ENCODE measurements around the gene ZNF768. TPM values are rescaled to one million over a fixed set of nuclear protein-coding genes. Genes with fewer than 3 reads are reported as not detected.

Gene ZNF768
- total and polyA plus RNA-seq, 5 donors from 2014 or later: 0.40 to 4.0 (median 0.81) TPM

GRCh38 chr16:30509081-30509765 is 17.1 kb downstream of the ZNF768 start:
- no peaks in the 10 kb centered on the region for H3K9me3 Mint-ChIP-seq
- peaks cover 81% of the 10 kb centered on the region for H3K36me3 ChIP-seq (ENCODE audit: control insufficient read depth, insufficient read depth, low read length)
- H3K27me3 ChIP-seq (ENCODE audit: control insufficient read depth, insufficient read depth, low read length): no peaks in the 10 kb centered on the region

GRCh38 chr16:30503403-30504296 is 22.7 kb downstream of the ZNF768 start:
- H3K4me1 ChIP-seq (ENCODE audit: control insufficient read depth, insufficient read depth, low read length, poor library complexity, severe bottlenecking): no peaks in the 10 kb centered on the region
- H3K27me3 Mint-ChIP-seq: no peaks in the 10 kb centered on the region
- H3K27ac ChIP-seq (ENCODE audit: insufficient read depth, low read length, poor library complexity, severe bottlenecking): peak overlapping the region; percentile 42
- H3K9me3 Mint-ChIP-seq: no peaks in the 10 kb centered on the region
- DNase-seq (no peak), ATAC-seq (ENCODE audit: low read depth in 2 of 2) (no peak)
- H3K4me3 ChIP-seq (ENCODE audit: low read depth, low read length): no peak overlapping the region
- H3K27ac Mint-ChIP-seq: peak overlapping the region; percentile 1 to 85 (median 65)
- no peaks in the 10 kb centered on the region for H3K27me3 ChIP-seq (ENCODE audit: control insufficient read depth, insufficient read depth, low read length)
- H3K4me1 Mint-ChIP-seq: peaks cover 0 to 2% (median 0%) of the 10 kb centered on the region in 4 donors
- H3K36me3 Mint-ChIP-seq: peaks cover 10% of the 10 kb centered on the region
- no peak overlapping the region for H3K4me3 Mint-ChIP-seq
- peaks cover 72% of the 10 kb centered on the region for H3K36me3 ChIP-seq (ENCODE audit: control insufficient read depth, insufficient read depth, low read length)
- H3K9me3 ChIP-seq (ENCODE audit: control insufficient read depth in 2 of 2, low read length in 2 of 2): no peaks in the 10 kb centered on the region

More at GRCh38 chr16:30509081-30509765, 17.1 kb downstream of the ZNF768 start:
- H3K27me3 Mint-ChIP-seq: no peaks in the 10 kb centered on the region
- H3K4me1 Mint-ChIP-seq: peaks cover 0 to 4% (median 1%) of the 10 kb centered on the region in 4 donors
- H3K36me3 Mint-ChIP-seq: peaks cover 38% of the 10 kb centered on the region
- Histone ChIP-seq H3K9me3 (ENCODE audit: control insufficient read depth in 2 of 2, low read length in 2 of 2) (no peaks in the 10 kb centered on the region), H3K27ac (ENCODE audit: insufficient read depth, low read length, poor library complexity, severe bottlenecking) (no peak overlapping the region), H3K4me1 (ENCODE audit: control insufficient read depth, insufficient read depth, low read length, poor library complexity, severe bottlenecking) (no peaks in the 10 kb centered on the region), H3K4me3 (ENCODE audit: low read depth, low read length) (no peak overlapping the region)
- DNase-seq (no peak), ATAC-seq (ENCODE audit: low read depth in 2 of 2) (no peak)
- no peak overlapping the region for H3K4me3 Mint-ChIP-seq
- peak overlapping the region in 2 of 3 donors; percentile 43 to 49 for H3K27ac Mint-ChIP-seq

- peaks cover 12% of the 10 kb centered on the region for H3K36me3 Mint-ChIP-seq
Observed at GRCh38 chr16:30499284-30499683, 27.1 kb downstream of the ZNF768 start.

GRCh38 chr16:30494709-30495108 is 31.7 kb downstream of the ZNF768 start:
- ATAC-seq (ENCODE audit: low read depth in 2 of 2): no peak
- no peaks in the 10 kb centered on the region for H3K27me3 Mint-ChIP-seq
- no peak overlapping the region for H3K4me3 Mint-ChIP-seq
- Histone ChIP-seq H3K27me3 (ENCODE audit: control insufficient read depth, insufficient read depth, low read length) (no peaks in the 10 kb centered on the region), H3K4me1 (ENCODE audit: control insufficient read depth, insufficient read depth, low read length, poor library complexity, severe bottlenecking) (no peaks in the 10 kb centered on the region), H3K36me3 (ENCODE audit: control insufficient read depth, insufficient read depth, low read length) (peaks cover 77% of the 10 kb centered on the region), H3K27ac (ENCODE audit: insufficient read depth, low read length, poor library complexity, severe bottlenecking) (no peak overlapping the region), H3K4me3 (ENCODE audit: low read depth, low read length) (no peak overlapping the region), H3K9me3 (ENCODE audit: control insufficient read depth in 2 of 2, low read length in 2 of 2) (no peaks in the 10 kb centered on the region)
- no peaks in the 10 kb centered on the region for H3K9me3 Mint-ChIP-seq
- peak overlapping the region in 2 of 3 donors; percentile 44 to 59 for H3K27ac Mint-ChIP-seq
- H3K36me3 Mint-ChIP-seq: peaks cover 24% of the 10 kb centered on the region
- peaks cover 5 to 20% (median 11%) of the 10 kb centered on the region in 4 donors for H3K4me1 Mint-ChIP-seq
- no peak for DNase-seq

More at GRCh38 chr16:30499284-30499683, 27.1 kb downstream of the ZNF768 start:
- DNase-seq (no peak), ATAC-seq (ENCODE audit: low read depth in 2 of 2) (no peak)
- Mint-ChIP-seq H3K27ac (peak overlapping the region in 1 of 3 donors; percentile 73), H3K9me3 (no peaks in the 10 kb centered on the region), H3K4me3 (no peak overlapping the region), H3K27me3 (no peaks in the 10 kb centered on the region), H3K4me1 (peaks cover 0 to 5% (median 0%) of the 10 kb centered on the region in 4 donors)
- Histone ChIP-seq H3K27ac (ENCODE audit: insufficient read depth, low read length, poor library complexity, severe bottlenecking) (no peak overlapping the region), H3K36me3 (ENCODE audit: control insufficient read depth, insufficient read depth, low read length) (peaks cover 75% of the 10 kb centered on the region), H3K9me3 (ENCODE audit: control insufficient read depth in 2 of 2, low read length in 2 of 2) (no peaks in the 10 kb centered on the region), H3K4me1 (ENCODE audit: control insufficient read depth, insufficient read depth, low read length, poor library complexity, severe bottlenecking) (no peaks in the 10 kb centered on the region), H3K4me3 (ENCODE audit: low read depth, low read length) (no peak overlapping the region), H3K27me3 (ENCODE audit: control insufficient read depth, insufficient read depth, low read length) (no peaks in the 10 kb centered on the region)

GRCh38 chr16:30493941-30494488 is 32.4 kb downstream of the ZNF768 start:
- DNase-seq: no peak
- H3K36me3 Mint-ChIP-seq: peaks cover 30% of the 10 kb centered on the region

GRCh38 chr16:30491744-30492308 is 34.5 kb downstream of the ZNF768 start:
- Mint-ChIP-seq H3K9me3 (no peaks in the 10 kb centered on the region), H3K4me1 (peaks cover 5 to 33% (median 14%) of the 10 kb centered on the region in 4 donors), H3K4me3 (peak overlapping the region in 1 of 4 donors; percentile 90), H3K27me3 (no peaks in the 10 kb centered on the region), H3K27ac (peak overlapping the region; percentile 68 to 86 (median 80)), H3K36me3 (peaks cover 34% of the 10 kb centered on the region)
- no peak overlapping the region for H3K4me3 ChIP-seq (ENCODE audit: low read depth, low read length)
- ATAC-seq (ENCODE audit: low read depth in 2 of 2) (peak; percentile 60 to 85), DNase-seq (no peak)
- peaks cover 86% of the 10 kb centered on the region for H3K36me3 ChIP-seq (ENCODE audit: control insufficient read depth, insufficient read depth, low read length)
- H3K27ac ChIP-seq (ENCODE audit: insufficient read depth, low read length, poor library complexity, severe bottlenecking): no peak overlapping the region
- no peaks in the 10 kb centered on the region for H3K27me3 ChIP-seq (ENCODE audit: control insufficient read depth, insufficient read depth, low read length)
- no peaks in the 10 kb centered on the region for H3K4me1 ChIP-seq (ENCODE audit: control insufficient read depth, insufficient read depth, low read length, poor library complexity, severe bottlenecking)
- no peaks in the 10 kb centered on the region for H3K9me3 ChIP-seq (ENCODE audit: control insufficient read depth in 2 of 2, low read length in 2 of 2)

More at GRCh38 chr16:30493941-30494488, 32.4 kb downstream of the ZNF768 start:
- no peaks in the 10 kb centered on the region for H3K27me3 ChIP-seq (ENCODE audit: control insufficient read depth, insufficient read depth, low read length)
- H3K27ac ChIP-seq (ENCODE audit: insufficient read depth, low read length, poor library complexity, severe bottlenecking): no peak overlapping the region
- no peaks in the 10 kb centered on the region for H3K4me1 ChIP-seq (ENCODE audit: control insufficient read depth, insufficient read depth, low read length, poor library complexity, severe bottlenecking)
- peak overlapping the region in 1 of 3 donors; percentile 69 for H3K27ac Mint-ChIP-seq
- no peaks in the 10 kb centered on the region for H3K9me3 ChIP-seq (ENCODE audit: control insufficient read depth in 2 of 2, low read length in 2 of 2)
- H3K4me3 ChIP-seq (ENCODE audit: low read depth, low read length): no peak overlapping the region
- ATAC-seq (ENCODE audit: low read depth in 2 of 2): no peak
- peaks cover 79% of the 10 kb centered on the region for H3K36me3 ChIP-seq (ENCODE audit: control insufficient read depth, insufficient read depth, low read length)
- H3K9me3 Mint-ChIP-seq: no peaks in the 10 kb centered on the region
- no peak overlapping the region for H3K4me3 Mint-ChIP-seq
- H3K27me3 Mint-ChIP-seq: no peaks in the 10 kb centered on the region
- H3K4me1 Mint-ChIP-seq: peaks cover 5 to 26% (median 11%) of the 10 kb centered on the region in 4 donors

GRCh38 chr16:30491229-30491628 is 35.1 kb downstream of the ZNF768 start:
- H3K27ac Mint-ChIP-seq: peak overlapping the region; percentile 20 to 86 (median 68)
- no peaks in the 10 kb centered on the region for H3K27me3 Mint-ChIP-seq
- H3K36me3 Mint-ChIP-seq: peaks cover 37% of the 10 kb centered on the region
- Histone ChIP-seq H3K9me3 (ENCODE audit: control insufficient read depth in 2 of 2, low read length in 2 of 2) (no peaks in the 10 kb centered on the region), H3K27me3 (ENCODE audit: control insufficient read depth, insufficient read depth, low read length) (no peaks in the 10 kb centered on the region), H3K27ac (ENCODE audit: insufficient read depth, low read length, poor library complexity, severe bottlenecking) (no peak overlapping the region), H3K4me1 (ENCODE audit: control insufficient read depth, insufficient read depth, low read length, poor library complexity, severe bottlenecking) (no peaks in the 10 kb centered on the region), H3K4me3 (ENCODE audit: low read depth, low read length) (no peak overlapping the region), H3K36me3 (ENCODE audit: control insufficient read depth, insufficient read depth, low read length) (peaks cover 86% of the 10 kb centered on the region)
- no peaks in the 10 kb centered on the region for H3K9me3 Mint-ChIP-seq
- H3K4me1 Mint-ChIP-seq: peaks cover 5 to 37% (median 15%) of the 10 kb centered on the region in 4 donors
- no peak overlapping the region for H3K4me3 Mint-ChIP-seq
- ATAC-seq (ENCODE audit: low read depth in 2 of 2) (no peak), DNase-seq (no peak)

Data from CD4-positive, CD25-positive, alpha-beta regulatory T cell (primary cell).